Astrocyte (in vitro differentiated cells and primary cell): ENCODE data around the gene GCK.

Source experiments
- CTCF ChIP-seq: IDR thresholded peaks from 2 replicates; pipeline ENCODE4 v1.5.1; 2011; ENCODE audit warnings: low read depth, mild to moderate bottlenecking, inconsistent platforms, low read length, moderate library complexity; ENCODE audit not compliant: insufficient read depth
- EZH2 ChIP-seq: IDR thresholded peaks from 2 replicates; pipeline ENCODE4 v1.6.1; 2012; ENCODE audit warnings: mild to moderate bottlenecking, low read length, inconsistent platforms; ENCODE audit not compliant: insufficient read depth

- TF ChIP-seq CTCF: no peak
- no peak for TF ChIP-seq EZH2
These were observed 24.1 kb upstream of the GCK start for GRCh38 chr7:44213206-44213876.
